NCI-H2081 treated with DMSO at 0.1 percent for 48 hours (cell line): ENCODE measurements around the gene STRBP.
"Not testable (repeated sequence)": the region's sequence is repeated elsewhere in the genome, so short reads cannot be mapped to it uniquely, and the experiment has no call there.

ENCODE experiments used
- DNase-seq: peaks from one replicate; lab custom pipeline; 2025; lab: John Stamatoyannopoulos, UW

The STRBP gene

DNA sequence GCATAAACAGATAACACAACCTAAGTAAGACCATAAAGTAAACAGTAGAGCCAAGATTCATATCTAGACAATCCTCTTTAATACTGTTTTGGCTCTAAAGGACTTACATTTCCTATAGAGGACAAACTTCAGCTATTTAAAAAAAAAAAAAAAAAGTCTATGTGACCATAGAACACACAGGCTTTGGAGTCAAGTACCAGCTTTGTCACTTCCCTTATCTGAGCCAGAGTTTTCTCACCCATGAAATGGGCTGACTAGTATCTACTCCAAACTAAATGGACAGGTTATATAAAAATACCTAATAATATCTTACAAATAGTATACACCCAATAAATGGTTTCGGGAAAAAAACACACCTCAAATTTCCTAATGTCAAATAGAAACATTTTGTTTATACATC, 81.3 kb downstream of the STRBP start:
- DNase-seq, result no peak

- DNase-seq, result not testable (repeated sequence)
Observed at GRCh38 chr9:123186029-123186428, 82.4 kb downstream of the STRBP start.

DNA sequence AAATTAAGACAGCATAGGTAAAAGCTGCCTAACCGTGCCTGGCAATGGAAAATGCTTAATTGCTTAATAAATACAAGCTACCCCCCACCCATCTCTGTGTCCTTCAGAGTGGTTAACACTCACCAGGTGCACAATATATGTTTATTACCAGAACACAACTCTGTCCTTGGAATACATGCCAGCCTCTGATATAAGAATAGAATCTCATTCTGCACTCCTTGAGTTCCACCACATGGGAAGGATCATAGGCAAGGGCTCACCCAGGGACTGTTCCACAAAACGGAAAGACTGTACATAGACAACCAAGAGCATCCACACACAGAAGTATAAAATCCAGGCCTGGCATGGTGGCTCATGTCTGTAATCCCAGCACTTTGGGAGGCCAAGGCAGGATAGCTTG, 91.4 kb downstream of the STRBP start:
- no peak for DNase-seq

DNA sequence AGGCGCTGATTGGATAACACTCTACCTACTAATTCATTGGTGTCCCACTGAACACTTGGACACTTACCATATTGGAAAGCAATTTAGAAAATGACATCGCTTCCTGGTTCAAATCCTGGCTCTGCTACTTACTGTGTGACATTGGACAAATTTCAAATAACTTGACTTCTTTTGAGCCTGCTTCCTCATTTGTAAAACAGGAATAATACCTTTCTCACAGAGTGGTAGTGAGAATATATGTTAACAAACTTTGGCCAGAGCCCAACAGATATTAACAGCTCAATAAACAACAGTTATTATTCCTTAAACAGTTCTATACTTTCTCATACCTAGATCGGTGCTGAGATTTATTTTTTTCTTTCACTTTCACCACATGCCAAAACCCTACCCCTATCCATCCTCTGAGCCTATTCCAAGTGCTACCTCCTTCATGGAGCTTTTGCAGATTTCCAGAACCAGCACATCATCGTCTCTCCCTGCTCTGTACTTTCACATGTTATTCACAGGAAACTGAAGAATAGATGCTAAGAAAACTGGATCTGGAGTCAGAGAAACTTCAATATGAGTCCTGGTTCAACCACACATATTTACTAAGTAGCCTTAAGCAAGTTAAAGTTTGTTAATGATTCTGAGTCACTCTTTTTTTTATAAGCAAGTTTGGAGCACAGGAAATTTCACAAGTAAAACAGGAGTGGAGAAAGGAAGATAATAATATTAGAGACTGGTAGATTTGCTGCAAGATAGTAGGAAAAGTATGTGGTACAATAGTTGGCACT, 92.3 kb downstream of the STRBP start:
- no peak for DNase-seq

DNA sequence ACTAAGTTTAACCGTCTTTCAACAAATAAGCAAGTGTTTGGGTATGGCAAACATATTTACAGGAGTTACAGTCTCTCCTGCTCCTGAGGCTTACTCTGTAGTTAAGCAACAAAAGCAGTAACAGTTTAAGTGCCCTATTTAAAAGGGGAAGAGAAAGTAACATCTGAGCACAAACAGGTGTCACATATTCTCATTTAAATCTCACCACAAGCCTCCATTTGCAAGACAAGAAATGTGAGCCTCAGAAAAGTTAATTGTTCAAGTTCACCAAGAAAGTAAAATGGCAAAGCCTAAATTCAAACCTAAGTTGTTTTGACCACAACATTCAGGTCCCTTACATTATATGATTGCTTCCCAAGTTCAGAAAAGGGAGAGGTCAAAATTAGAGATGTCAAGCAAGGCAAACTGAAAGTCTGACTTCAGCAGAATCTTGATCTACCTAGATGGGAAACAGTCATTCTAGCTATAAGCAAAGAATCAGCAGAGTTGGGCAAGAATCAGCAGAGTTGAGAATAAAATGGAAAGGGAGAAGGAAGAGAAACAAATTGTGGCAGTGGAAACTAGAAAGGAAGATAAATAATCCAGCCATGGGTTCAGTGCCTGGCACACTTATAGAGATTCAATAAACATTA, 93.4 kb downstream of the STRBP start:
- DNase-seq, result no peak

- no peak for DNase-seq
Observed at GRCh38 chr9:123174079-123174478, 94.3 kb downstream of the STRBP start.

GRCh38 chr9:123169926-123170325, 98.5 kb downstream of the STRBP start:
- no peak for DNase-seq

DNA sequence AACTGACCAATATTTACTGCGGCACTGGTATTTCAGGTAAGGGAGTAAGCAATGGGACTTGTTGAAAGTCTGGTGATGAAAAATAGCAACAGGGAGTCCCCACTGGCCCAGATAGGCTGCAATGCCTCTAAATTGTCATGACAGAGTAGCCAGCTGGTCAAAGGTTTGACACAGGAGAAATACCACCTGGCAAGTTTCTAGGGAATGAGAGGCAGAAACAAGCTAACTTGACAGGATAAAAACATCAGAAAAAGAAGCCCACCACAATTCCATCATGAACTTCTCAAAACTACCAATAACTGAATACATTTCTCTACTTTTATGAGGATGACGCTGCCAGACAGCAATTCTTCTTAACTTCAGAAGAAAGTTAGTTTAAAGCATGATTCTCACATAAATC, 99.8 kb downstream of the STRBP start:
- no peak for DNase-seq

DNA sequence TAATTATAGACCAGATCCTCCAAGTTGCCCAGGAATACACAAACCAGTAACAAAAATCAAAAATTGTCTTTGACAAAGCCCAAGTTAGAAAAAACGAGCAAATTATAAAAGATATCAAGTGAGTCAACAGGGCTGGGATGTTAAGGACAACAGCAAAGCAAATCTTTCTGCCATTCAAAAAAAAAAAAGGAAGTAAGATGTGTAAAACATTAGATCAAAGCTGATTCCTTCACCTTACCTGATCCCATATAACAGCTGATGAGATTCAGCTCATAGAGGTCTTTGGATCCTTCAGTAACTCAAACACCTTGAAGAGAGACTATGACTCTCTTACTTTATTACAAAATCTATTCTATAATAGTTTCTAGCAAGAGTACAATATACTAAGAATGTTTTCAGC, 100.9 kb downstream of the STRBP start:
- no peak for DNase-seq

GRCh38 chr9:123165813-123166212, 102.6 kb downstream of the STRBP start:
- DNase-seq, result no peak

DNA sequence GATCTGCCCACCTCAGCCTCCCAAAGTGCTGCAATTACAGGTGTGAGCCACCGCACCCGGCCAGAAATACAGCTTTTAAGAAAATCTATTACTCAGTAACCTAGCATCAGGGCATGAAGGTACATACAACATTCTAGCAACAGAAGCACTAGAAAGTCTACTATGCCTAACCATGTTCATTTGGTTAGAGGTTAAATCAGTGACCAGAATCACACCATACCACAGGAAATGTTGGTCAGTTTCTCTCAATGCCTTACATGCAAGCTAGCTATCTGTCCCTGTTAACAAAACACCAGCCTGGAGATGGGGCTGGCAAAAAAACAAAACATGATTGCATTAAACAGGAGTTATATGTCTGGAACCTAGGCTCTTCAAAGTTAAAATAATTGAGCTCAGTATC, 104.1 kb downstream of the STRBP start:
- no peak for DNase-seq

GRCh38 chr9:123162791-123163345, 105.5 kb downstream of the STRBP start:
- no peak for DNase-seq

DNA sequence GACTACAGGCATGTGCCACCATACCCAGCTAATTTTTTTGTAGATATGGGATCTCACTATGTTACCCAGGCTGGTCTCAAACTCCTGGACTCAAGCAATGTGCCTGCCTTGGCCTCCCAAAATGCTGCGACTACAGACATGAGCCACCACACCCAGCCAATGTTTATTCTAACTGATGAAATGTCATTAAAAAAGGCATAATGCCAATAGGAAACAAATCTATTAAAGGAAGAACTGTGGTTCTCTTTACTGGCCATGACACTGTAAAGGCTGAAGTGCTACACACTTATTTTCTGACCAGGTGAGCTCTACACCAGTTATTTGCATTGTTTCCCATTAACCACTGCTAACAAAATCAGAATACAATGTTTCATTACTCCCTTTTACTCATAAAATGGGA, 106.0 kb downstream of the STRBP start:
- no peak for DNase-seq

DNA sequence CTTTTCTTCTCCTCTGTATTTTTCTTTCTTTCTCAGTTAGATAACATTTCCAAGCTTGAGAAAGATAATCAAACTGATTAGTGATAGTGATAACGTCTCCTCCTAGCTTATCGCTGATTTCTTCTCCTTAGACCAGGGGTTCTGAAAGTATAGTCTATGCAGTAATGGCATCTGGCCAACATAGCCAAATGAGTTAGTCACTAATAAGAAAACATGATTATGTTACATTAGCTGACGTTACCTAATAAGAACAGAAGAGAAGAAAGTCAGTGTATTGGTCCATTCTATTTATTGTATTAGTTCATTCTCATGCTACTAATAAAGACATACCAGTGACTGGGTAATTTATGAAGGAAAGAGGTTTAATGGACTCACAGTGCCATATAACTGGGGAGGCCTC, 111.2 kb downstream of the STRBP start:
- DNase-seq, result no peak

DNA sequence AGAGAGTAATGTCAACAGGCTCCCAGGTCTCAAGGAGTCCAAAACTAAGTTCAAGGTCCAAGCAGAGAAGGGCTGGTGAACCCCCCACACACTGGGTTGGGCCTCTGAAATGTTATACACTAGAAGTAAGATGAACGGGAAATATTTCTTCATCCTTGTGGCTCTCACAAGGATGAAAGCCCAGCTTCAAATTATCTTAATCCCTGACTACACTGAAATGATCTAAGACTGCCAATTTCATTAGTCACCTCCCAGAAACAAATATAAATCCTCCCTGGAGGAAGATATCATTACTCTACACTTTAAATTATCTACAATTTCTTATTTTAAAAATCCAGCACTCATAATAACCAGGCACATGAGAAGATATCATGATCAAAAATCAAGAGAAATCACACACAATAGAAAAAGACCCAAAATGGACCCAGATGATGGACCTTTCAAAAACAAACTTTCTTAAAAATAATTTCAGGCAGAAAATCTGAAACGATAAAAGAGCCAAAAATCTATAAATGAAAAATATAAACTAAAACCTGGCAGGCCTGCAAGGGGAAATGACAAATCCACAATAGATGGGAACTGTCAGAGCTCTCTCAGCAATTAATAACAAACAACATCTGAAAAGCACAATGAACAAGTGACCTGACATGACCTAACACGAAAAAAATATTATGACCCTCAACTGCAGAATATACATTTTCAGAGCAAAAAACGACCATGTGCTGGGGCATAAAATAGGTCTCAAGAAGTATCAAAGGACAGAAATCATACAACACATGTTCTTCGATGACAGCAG, 117.5 kb downstream of the STRBP start:
- no peak for DNase-seq

- DNase-seq, result no peak
Observed at GRCh38 chr9:123149067-123149466, 119.3 kb downstream of the STRBP start.

GRCh38 chr9:123138163-123138562, 130.2 kb downstream of the STRBP start:
- DNase-seq, result no peak

DNA sequence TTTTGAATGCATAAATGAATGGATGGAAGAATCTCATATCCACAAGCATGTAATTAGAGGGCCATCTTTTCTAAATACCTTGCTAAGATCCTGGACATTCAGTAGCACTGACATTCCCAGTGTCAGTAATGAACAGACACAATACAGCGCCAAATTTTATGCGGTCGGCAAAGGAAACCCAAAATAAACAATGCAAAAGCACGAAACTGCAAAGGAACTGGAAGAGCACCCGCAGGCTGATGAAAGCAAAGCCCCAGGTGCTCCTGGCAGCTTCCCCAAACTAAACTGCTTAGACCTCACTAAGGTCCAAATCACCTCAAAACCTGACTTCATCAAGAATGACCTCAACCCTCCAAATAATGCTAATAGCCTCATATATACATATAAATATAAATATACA, 133.0 kb downstream of the STRBP start:
- DNase-seq, result no peak

DNA sequence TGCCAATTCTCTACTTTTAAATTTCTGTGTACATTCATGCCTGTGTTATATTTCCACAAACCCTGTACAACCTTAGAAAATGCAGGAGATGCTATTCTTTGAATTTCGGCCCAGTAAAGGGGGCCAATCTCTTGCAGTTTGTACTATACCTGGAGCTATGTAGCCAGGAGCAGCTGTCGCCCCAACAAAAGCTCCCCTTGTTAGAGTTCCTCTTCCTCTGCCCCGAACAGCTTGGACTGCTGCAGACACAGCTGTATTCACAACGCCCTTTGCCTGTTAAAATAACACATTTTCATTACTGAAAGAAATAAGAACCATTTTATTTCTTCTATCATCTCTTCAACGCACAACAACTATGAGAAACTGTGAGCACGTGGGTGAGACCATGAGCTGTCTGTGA, 135.7 kb downstream of the STRBP start:
- no peak for DNase-seq

GRCh38 chr9:123131993-123132392, 136.4 kb downstream of the STRBP start:
- DNase-seq, result no peak

GRCh38 chr9:123131258-123131657, 137.1 kb downstream of the STRBP start:
- no peak for DNase-seq

- no peak for DNase-seq
Observed at GRCh38 chr9:123129423-123129822, 139.0 kb downstream of the STRBP start.

DNA sequence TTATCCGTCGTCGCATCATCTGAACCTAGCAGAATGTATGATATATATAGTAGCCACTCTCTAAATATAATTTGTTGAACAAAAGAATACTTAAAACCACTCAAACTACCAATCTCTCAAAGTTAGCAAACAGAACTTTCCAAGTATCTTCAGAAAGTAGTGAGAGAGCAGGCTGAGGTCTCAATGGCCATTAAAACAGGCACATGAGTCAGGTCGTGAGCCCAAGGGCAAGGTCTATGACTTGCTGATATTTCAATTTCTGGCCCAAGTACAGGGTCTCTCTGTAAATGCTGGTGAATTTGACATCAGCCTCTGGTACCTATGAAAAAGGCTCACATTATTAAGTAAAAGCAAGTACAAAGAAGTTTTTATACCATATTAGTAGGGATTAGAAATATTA, 139.8 kb downstream of the STRBP start:
- DNase-seq, result no peak
